Measurements from ENCODE around the gene KIF3A.

DNA sequence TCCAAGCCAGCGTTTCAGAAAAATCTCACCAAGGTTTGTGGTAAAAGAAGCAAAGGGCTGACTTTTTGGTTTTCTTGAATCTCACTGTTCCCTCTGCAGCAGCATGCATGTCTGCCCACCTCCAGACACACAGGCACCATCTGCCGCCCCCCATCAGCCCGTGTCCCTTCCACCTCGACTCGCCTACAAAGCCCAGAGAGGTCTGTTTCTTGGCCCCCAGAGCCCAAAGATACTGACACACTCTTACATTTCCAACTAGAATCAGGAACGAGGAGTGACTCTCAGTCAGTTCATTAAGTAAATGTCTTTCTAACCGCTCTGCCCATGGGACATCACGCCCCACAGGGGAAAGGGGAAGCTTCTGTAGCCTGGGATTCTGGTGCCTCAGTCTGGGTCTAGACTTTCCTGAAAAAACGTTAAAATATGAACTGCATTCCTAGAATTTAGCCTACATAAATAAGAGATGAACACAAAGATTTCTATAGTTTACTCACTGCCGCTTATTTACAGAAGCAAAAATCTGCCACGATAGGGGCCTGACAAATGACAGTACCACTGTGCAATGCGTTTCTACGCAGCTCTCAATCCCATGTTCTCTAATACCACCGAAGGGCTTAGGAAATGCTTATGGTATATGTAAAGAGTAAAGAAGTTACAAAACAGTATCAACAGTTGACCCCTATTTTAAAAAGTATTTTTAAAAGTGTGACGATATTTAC is 59.5 kb downstream of the KIF3A start:
- TF ChIP-seq EZH2 (IDR thresholded peaks at IDR 0.05; ENCODE audit: low read depth, unreplicated experiment): no peak
- TF ChIP-seq, protein P1, sequence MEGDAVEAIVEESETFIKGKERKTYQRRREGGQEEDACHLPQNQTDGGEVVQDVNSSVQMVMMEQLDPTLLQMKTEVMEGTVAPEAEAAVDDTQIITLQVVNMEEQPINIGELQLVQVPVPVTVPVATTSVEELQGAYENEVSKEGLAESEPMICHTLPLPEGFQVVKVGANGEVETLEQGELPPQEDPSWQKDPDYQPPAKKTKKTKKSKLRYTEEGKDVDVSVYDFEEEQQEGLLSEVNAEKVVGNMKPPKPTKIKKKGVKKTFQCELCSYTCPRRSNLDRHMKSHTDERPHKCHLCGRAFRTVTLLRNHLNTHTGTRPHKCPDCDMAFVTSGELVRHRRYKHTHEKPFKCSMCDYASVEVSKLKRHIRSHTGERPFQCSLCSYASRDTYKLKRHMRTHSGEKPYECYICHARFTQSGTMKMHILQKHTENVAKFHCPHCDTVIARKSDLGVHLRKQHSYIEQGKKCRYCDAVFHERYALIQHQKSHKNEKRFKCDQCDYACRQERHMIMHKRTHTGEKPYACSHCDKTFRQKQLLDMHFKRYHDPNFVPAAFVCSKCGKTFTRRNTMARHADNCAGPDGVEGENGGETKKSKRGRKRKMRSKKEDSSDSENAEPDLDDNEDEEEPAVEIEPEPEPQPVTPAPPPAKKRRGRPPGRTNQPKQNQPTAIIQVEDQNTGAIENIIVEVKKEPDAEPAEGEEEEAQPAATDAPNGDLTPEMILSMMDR (conservative IDR thresholded peaks at IDR 0.05; ENCODE audit: low read depth in 2 of 2): no peak; a peak in 1 of 4 replicates
